CD4-positive, alpha-beta T cell (primary cell): ENCODE data around the gene BHMT2. TPM values are rescaled to one million over a fixed set of nuclear protein-coding genes. Genes with fewer than 3 reads are reported as not detected.

Experiments used
- ATAC-seq: fragments of 200-7000 bp; cut with Tn5 transposase; one replicate; pipeline ENCODE4 v1.10.0; 2022; ENCODE audit warnings: mild to moderate bottlenecking; ENCODE audit not compliant: poor library complexity
- CTCF ChIA-PET: fragments of 350-600 bp; sonication (Branson Sonifier 250); formaldehyde crosslinking; loops from one replicate; lab custom pipeline; 2021; ENCODE audit warnings: antibody characterized with exemption, inconsistent platforms; lab: Charles Lee
- POLR2A ChIA-PET: fragments of 350-600 bp; sonication (Branson Sonifier 250); formaldehyde crosslinking; loops from one replicate; lab custom pipeline; 2021; ENCODE audit warnings: antibody characterized with exemption, inconsistent platforms; lab: Charles Lee
- DNase-seq, 14 experiments: peaks; one replicate each; pipeline ENCODE4 v3.0.0-alpha.2; 2013 to 2020; ENCODE audit warnings: mixed read lengths in 2 of 14
- H3K27ac ChIP-seq, 2 donors: one replicate each; pipeline versions ENCODE4 v1.5.1 to v1.7.0; 2013; ENCODE audit warnings: low read length in 2 of 2, low read depth in 1 of 2, mild to moderate bottlenecking in 1 of 2
- H3K27me3 ChIP-seq, 2 experiments: 1 replicate in 1 of 2; 2 replicates in 1 of 2; pipeline versions ENCODE4 v1.6.1 to v1.7.0; 2013; ENCODE audit warnings: low read length in 2 of 2, control low read depth in 1 of 2, mild to moderate bottlenecking in 1 of 2, moderate library complexity in 1 of 2; ENCODE audit not compliant: insufficient read depth in 2 of 2, control insufficient read depth in 1 of 2
- H3K36me3 ChIP-seq: one replicate; pipeline ENCODE4 v1.6.1; 2013; ENCODE audit warnings: low read length, control low read depth; ENCODE audit not compliant: insufficient read depth
- H3K4me1 ChIP-seq: one replicate; pipeline ENCODE4 v1.6.1; 2013; ENCODE audit warnings: low read length, control low read depth; ENCODE audit not compliant: insufficient read depth
- H3K4me3 ChIP-seq: one replicate; pipeline ENCODE4 v1.5.1; 2013; ENCODE audit warnings: mild to moderate bottlenecking, low read length, moderate library complexity
- H3K9me3 ChIP-seq, 2 experiments: 1 replicate in 1 of 2; 2 replicates in 1 of 2; pipeline versions ENCODE4 v1.6.1 to v1.7.0; 2013; ENCODE audit warnings: low read length in 2 of 2, mild to moderate bottlenecking in 2 of 2, control low read depth in 1 of 2, moderate library complexity in 1 of 2; ENCODE audit not compliant: control insufficient read depth in 1 of 2, insufficient read depth in 1 of 2
- H3K27ac Mint-ChIP-seq: one replicate; pipeline ENCODE4 v1.8.0; 2020; ENCODE audit warnings: mixed read lengths
- H3K27me3 Mint-ChIP-seq: one replicate; pipeline ENCODE4 v1.8.0; 2021; ENCODE audit warnings: mixed read lengths
- H3K36me3 Mint-ChIP-seq: one replicate; pipeline ENCODE4 v1.8.0; 2021; ENCODE audit warnings: low read depth, mixed read lengths
- H3K4me1 Mint-ChIP-seq: one replicate; pipeline ENCODE4 v1.8.0; 2021; ENCODE audit warnings: low read depth, mixed read lengths
- H3K4me3 Mint-ChIP-seq: one replicate; pipeline ENCODE4 v1.8.0; 2020; ENCODE audit warnings: mild to moderate bottlenecking, mixed read lengths
- H3K9me3 Mint-ChIP-seq: one replicate; pipeline ENCODE4 v1.8.0; 2020; ENCODE audit warnings: mixed read lengths
- intact Hi-C, 2 experiments: fragments of 100-400 bp; cut with DNase I in 1 of 2; cut with micrococcal nuclease in 1 of 2; formaldehyde crosslinking; loops; one replicate each; pipeline versions ENCODE4 v1.15.1 to v1.9.0; 2023 to 2025; cut with DNase I, micrococcal nuclease
- total RNA-seq, 174 experiments: library from RNA in 2 of 174; stranded (reverse) in 2 of 174; gene quantifications; one replicate each; pipeline ENCODE4 v1.2.3 and lab custom pipeline; 2021 to 2026
- TF ChIP-seq, protein P1 (sequence below): fragments of 200-600 bp; IDR thresholded peaks from one replicate; pipeline ENCODE4 v1.8.0; 2022; ENCODE audit warnings: antibody characterized with exemption, mild to moderate bottlenecking

Gene BHMT2
- total RNA-seq, 2 experiments from 2014 or later, result not detected

- ChIA-PET POLR2A (interaction anchor here (0.8 to 1.4 kb wide), 2 partner anchors 39 to 108 kb away, joined by 3 to 4 read pairs; no protein-coding TSS in a partner anchor), CTCF (interaction anchor here (0.5 to 1.5 kb wide), 15 partner anchors 9 to 833 kb away, joined by 3 to 8 read pairs (median 3); partner anchors contain the start of gene ARSB)
- H3K4me1 ChIP-seq, result peaks cover 4% of the 10 kb centered on the region
- H3K4me3 Mint-ChIP-seq, result no peak overlapping the region
- ATAC-seq (no peak), DNase-seq (peak; percentile 11 to 70 (median 28))
- H3K27ac Mint-ChIP-seq, result no peak overlapping the region
- H3K36me3 Mint-ChIP-seq, result no peaks in the 10 kb centered on the region
- H3K4me3 ChIP-seq, result no peak overlapping the region
- H3K27me3 ChIP-seq, result peaks cover 14 to 38% of the 10 kb centered on the region in 2 experiments
- TF ChIP-seq, protein P1, sequence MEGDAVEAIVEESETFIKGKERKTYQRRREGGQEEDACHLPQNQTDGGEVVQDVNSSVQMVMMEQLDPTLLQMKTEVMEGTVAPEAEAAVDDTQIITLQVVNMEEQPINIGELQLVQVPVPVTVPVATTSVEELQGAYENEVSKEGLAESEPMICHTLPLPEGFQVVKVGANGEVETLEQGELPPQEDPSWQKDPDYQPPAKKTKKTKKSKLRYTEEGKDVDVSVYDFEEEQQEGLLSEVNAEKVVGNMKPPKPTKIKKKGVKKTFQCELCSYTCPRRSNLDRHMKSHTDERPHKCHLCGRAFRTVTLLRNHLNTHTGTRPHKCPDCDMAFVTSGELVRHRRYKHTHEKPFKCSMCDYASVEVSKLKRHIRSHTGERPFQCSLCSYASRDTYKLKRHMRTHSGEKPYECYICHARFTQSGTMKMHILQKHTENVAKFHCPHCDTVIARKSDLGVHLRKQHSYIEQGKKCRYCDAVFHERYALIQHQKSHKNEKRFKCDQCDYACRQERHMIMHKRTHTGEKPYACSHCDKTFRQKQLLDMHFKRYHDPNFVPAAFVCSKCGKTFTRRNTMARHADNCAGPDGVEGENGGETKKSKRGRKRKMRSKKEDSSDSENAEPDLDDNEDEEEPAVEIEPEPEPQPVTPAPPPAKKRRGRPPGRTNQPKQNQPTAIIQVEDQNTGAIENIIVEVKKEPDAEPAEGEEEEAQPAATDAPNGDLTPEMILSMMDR, result peak; percentile 89
- no peaks in the 10 kb centered on the region for H3K9me3 ChIP-seq
- intact Hi-C loops, result loop anchor here (2.0 kb wide), 1 partner anchor 108 kb away; no protein-coding TSS in a partner anchor
- no peaks in the 10 kb centered on the region for H3K9me3 Mint-ChIP-seq
- no peaks in the 10 kb centered on the region for H3K36me3 ChIP-seq
- H3K4me1 Mint-ChIP-seq, result peaks cover 10% of the 10 kb centered on the region
- H3K27me3 Mint-ChIP-seq, result peaks cover 77% of the 10 kb centered on the region
- no peak overlapping the region for H3K27ac ChIP-seq
These were observed 44.5 kb upstream of the BHMT2 start for GRCh38 chr5:79025054-79025472.

DNA sequence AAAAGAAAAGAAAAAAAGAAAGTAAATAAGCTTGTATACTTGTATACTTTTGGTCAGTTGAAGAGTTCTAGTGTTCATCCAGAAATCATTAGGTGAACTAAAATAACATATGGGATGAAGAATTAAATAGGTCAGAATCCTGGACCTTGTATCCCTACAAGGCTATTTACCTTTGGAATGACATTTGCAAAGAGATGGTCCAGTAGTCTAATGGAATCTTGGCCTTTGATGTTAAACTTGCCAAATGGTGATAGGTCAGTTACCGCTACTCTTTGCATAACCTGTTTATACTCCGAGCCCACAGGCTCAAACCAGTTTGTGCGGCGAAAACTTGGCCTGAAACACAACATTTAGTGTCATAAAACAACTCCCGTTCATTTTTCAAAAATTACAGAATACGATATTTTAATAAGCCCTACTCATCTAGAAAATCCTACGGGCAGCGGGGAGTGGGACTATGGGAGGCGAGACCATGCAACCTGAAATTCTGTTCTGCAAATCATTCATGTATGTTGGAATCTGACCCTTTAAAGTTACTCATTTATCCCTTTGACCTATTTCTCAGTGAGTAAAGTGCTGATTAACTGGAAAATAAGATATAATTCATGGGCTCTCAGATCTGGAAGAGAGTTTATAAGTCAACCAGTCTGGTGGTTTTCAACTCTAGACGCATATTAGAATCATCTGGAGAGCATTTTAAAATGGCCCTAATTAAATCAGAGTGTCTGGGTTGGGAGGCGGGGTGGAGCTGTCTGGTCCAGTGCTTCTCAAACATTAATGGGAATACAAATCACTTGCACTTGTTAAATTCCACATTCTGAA, 38.7 kb upstream of the BHMT2 start:
- CTCF ChIA-PET, result no interaction called here

DNA sequence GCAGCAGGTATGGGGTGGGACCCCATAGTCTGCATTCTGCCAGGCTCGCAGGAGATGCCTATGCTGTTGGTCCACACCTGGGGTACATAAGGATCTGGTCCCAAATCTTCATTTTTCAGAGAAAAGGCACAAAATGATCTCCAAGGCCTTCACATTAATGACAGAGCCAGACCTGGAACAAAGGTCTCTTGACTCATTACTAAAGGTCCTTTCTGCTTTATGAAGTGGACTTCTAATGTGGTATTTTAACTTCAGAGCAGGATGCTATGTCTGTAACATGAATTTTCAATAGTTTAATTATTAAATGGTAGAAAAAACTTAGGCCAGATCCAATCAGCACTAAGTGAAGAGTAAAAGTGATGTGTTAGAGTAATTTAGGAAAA, 38.1 kb upstream of the BHMT2 start:
- Histone ChIP-seq H3K4me1 (no peaks in the 10 kb centered on the region), H3K27ac (no peak overlapping the region), H3K27me3 (peaks cover 0 to 9% of the 10 kb centered on the region in 2 experiments), H3K9me3 (no peaks in the 10 kb centered on the region), H3K4me3 (no peak overlapping the region), H3K36me3 (no peaks in the 10 kb centered on the region)
- TF ChIP-seq, protein P1, result no peak
- intact Hi-C loops, result no loop called here
- H3K4me1 Mint-ChIP-seq, result no peaks in the 10 kb centered on the region
- H3K4me3 Mint-ChIP-seq, result no peak overlapping the region
- ChIA-PET POLR2A (no interaction called here), CTCF (no interaction called here)
- peaks cover 14% of the 10 kb centered on the region for H3K27me3 Mint-ChIP-seq
- no peaks in the 10 kb centered on the region for H3K36me3 Mint-ChIP-seq
- H3K9me3 Mint-ChIP-seq, result no peaks in the 10 kb centered on the region
- no peak overlapping the region for H3K27ac Mint-ChIP-seq
- no peak for DNase-seq
- ATAC-seq, result no peak

More for the DNA sequence above, 38.7 kb upstream of the BHMT2 start:
- Histone ChIP-seq H3K27me3 (peaks cover 0 to 9% of the 10 kb centered on the region in 2 experiments), H3K36me3 (no peaks in the 10 kb centered on the region), H3K27ac (no peak overlapping the region), H3K4me3 (no peak overlapping the region), H3K9me3 (no peaks in the 10 kb centered on the region), H3K4me1 (no peaks in the 10 kb centered on the region)
- DNase-seq (no peak), ATAC-seq (no peak)
- intact Hi-C loops, result no loop called here
- no peaks in the 10 kb centered on the region for H3K36me3 Mint-ChIP-seq
- H3K27ac Mint-ChIP-seq, result no peak overlapping the region
- POLR2A ChIA-PET, result no interaction called here
- H3K4me3 Mint-ChIP-seq, result no peak overlapping the region
- TF ChIP-seq, protein P1, result no peak
- H3K27me3 Mint-ChIP-seq, result peaks cover 20% of the 10 kb centered on the region
- no peaks in the 10 kb centered on the region for H3K9me3 Mint-ChIP-seq
- no peaks in the 10 kb centered on the region for H3K4me1 Mint-ChIP-seq
